ENCODE results near the gene CENPP. TPM values are rescaled to one million over a fixed set of nuclear protein-coding genes. Genes with fewer than 3 reads are reported as not detected.
A peak's percentile ranks its signal among the peaks of the same experiment; 100 is the strongest.

Gene CENPP
- total RNA-seq, 4 donors from 2014 or later: 0.88 to 12.0 (median 4.3) TPM

DNA sequence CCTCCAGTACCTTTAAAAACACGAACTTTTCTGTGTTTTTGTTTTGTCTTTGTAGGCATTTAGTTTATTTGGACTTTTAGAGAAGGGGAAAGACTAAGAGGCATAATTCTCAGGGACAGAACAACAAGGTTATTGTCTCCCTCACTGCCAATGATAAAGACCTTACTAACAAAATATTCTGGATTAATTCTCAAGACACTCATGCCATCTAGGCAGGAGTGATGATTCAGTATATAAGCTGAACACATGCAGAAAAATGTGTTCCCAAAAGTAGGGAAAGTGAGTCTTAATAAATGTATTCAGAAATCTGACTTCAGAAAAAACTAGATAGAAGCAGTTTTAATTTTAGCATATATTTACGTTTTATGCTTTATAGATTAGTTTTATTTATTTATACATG is 173.9 kb downstream of the CENPP start:
- TF ChIP-seq POLR2A (IDR thresholded peaks at IDR 0.05): no peak
- TF ChIP-seq, protein P1, sequence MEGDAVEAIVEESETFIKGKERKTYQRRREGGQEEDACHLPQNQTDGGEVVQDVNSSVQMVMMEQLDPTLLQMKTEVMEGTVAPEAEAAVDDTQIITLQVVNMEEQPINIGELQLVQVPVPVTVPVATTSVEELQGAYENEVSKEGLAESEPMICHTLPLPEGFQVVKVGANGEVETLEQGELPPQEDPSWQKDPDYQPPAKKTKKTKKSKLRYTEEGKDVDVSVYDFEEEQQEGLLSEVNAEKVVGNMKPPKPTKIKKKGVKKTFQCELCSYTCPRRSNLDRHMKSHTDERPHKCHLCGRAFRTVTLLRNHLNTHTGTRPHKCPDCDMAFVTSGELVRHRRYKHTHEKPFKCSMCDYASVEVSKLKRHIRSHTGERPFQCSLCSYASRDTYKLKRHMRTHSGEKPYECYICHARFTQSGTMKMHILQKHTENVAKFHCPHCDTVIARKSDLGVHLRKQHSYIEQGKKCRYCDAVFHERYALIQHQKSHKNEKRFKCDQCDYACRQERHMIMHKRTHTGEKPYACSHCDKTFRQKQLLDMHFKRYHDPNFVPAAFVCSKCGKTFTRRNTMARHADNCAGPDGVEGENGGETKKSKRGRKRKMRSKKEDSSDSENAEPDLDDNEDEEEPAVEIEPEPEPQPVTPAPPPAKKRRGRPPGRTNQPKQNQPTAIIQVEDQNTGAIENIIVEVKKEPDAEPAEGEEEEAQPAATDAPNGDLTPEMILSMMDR (IDR thresholded peaks at IDR 0.05): no peak
- H3K4me1 ChIP-seq: no peaks in the 10 kb centered on the region
- H3K27ac ChIP-seq: no peak overlapping the region
- no peaks in the 10 kb centered on the region for H3K9me3 ChIP-seq
- intact Hi-C loops (cut with DNase I; ENCODE audit: low total_unique reads): no loop called here
- H3K36me3 ChIP-seq: no peaks in the 10 kb centered on the region
- DNase-seq: no peak
- H3K4me3 ChIP-seq: no peak overlapping the region
- no peaks in the 10 kb centered on the region for H3K27me3 ChIP-seq

DNA sequence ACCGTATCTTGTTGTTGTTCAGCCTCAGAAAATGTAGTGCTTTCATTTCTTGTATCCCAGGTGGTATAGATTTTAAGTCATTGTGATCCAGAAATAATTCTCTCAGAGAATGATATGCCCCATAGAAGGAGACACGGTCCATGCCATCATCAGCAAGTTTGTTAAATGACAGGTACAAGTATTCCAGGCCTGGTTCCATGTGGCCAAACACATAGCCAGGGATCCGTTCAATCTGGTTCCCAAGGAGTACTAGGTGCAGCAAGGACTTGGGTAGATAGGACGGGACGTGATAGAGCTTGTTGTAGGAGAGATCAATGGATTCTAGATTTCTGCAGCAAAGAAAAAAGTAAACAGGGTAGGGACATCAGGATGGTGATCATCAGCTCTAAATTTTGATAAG is 175.0 kb downstream of the CENPP start:
- no peak overlapping the region for H3K4me3 ChIP-seq
- no peaks in the 10 kb centered on the region for H3K9me3 ChIP-seq
- H3K36me3 ChIP-seq: no peaks in the 10 kb centered on the region
- no peak for DNase-seq
- peak overlapping the region in 1 of 2 donors; percentile 68 for H3K27ac ChIP-seq
- H3K27me3 ChIP-seq: no peaks in the 10 kb centered on the region
- intact Hi-C loops (cut with DNase I; ENCODE audit: low total_unique reads): no loop called here
- TF ChIP-seq, protein P1 (IDR thresholded peaks at IDR 0.05): no peak
- no peak for TF ChIP-seq POLR2A (IDR thresholded peaks at IDR 0.05)
- H3K4me1 ChIP-seq: peaks cover 0 to 3% of the 10 kb centered on the region in 2 donors

DNA sequence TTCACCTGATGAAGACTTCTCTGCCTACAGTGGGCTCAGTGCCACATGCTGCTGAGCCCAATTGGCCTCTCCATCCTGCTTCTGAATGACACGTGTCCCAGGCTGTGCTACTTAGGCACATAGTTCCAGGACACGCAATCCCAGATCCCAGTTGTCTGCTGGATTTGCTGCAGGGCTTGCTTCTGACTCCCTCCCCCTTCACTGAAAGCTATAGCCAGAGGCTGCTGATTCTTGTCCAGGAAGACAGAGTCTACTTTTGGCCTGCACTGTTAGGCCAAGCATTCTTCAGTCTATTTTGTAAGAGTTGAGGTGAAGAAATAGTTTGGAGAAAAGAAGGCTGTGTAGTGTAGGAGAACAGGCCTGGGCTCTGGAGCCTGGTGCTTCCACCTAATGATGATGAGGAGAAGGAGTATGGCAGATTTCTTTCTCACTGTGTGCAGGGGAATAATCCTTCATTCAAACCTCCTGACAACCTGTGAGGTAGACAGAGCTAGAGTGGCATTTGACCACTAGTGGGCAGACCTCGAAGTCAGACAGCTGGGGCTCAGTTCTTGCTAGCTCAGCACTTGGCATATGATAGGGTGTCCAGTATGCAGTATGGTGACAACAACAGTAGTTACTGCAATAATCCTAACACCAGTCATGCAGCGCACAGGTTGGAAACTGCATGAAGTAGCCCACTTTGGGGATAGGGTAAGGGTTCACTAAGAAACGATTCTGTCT is 176.1 kb downstream of the CENPP start:
- Histone ChIP-seq H3K27me3 (no peaks in the 10 kb centered on the region), H3K4me3 (no peak overlapping the region), H3K9me3 (no peaks in the 10 kb centered on the region), H3K4me1 (peaks cover 0 to 3% of the 10 kb centered on the region in 2 donors), H3K36me3 (no peaks in the 10 kb centered on the region), H3K27ac (peak overlapping the region; percentile 30 to 68)
- peak; percentile 67 to 72 for DNase-seq
- intact Hi-C loops (cut with DNase I; ENCODE audit: low total_unique reads): no loop called here
- no peak for TF ChIP-seq POLR2A (IDR thresholded peaks at IDR 0.05)
- TF ChIP-seq, protein P1 (IDR thresholded peaks at IDR 0.05): peak in 2 of 4 experiments; percentile 12 to 16

DNA sequence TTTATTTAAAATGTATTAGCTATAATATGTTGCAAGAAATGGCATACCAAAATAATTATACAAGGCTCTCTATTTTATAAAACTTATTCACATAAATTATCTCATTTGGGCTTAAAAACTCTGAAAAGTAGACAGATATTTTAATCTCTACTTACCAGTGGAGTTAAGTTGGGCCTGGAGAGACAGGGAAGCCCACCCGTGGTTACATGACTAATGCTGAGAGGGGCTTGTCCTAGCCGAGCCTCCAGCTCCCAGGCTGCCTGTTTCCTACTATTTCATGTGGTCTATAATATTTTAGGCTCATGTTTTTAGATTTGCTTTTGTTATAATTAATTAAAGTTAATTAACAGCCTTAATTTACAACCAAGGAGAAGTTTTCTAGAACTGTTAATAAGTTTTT is 177.4 kb downstream of the CENPP start:
- H3K9me3 ChIP-seq: no peaks in the 10 kb centered on the region
- no peak for TF ChIP-seq POLR2A (IDR thresholded peaks at IDR 0.05)
- TF ChIP-seq, protein P1 (IDR thresholded peaks at IDR 0.05): no peak
- H3K4me1 ChIP-seq: peaks cover 3 to 7% of the 10 kb centered on the region in 2 donors
- intact Hi-C loops (cut with DNase I; ENCODE audit: low total_unique reads): no loop called here
- no peaks in the 10 kb centered on the region for H3K36me3 ChIP-seq
- H3K4me3 ChIP-seq: no peak overlapping the region
- DNase-seq: no peak
- peak overlapping the region in 1 of 2 donors; percentile 37 for H3K27ac ChIP-seq
- H3K27me3 ChIP-seq: no peaks in the 10 kb centered on the region

DNA sequence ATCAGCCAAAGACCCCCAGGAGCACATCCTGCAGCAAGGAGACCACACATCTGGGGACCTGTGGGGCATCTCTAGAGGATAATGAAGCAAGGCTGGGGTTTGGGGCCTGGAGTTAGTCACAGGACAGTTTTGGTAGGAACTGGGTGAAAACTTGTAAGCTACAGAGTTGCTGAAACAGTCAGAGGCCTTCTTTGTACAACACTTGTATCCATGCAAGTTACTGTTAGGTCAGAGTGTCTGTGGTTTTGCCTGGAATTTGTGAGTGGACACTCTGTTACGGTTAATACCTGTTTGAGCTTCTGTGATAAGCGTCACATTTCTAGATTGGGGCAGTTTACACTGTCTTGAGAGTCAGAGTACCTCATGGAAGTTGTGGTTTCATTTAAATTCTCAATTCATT is 179.1 kb downstream of the CENPP start:
- Histone ChIP-seq H3K36me3 (no peaks in the 10 kb centered on the region), H3K4me1 (peaks cover 3 to 8% of the 10 kb centered on the region in 2 donors), H3K27ac (peak overlapping the region; percentile 72 to 90), H3K4me3 (no peak overlapping the region), H3K27me3 (no peaks in the 10 kb centered on the region), H3K9me3 (no peaks in the 10 kb centered on the region)
- TF ChIP-seq, protein P1 (IDR thresholded peaks at IDR 0.05): no peak
- TF ChIP-seq POLR2A (IDR thresholded peaks at IDR 0.05): no peak
- intact Hi-C loops (cut with DNase I; ENCODE audit: low total_unique reads): no loop called here
- DNase-seq: no peak
